IPS-20b (cell line): ENCODE measurements around the gene CHTOP.
"Not testable (repeated sequence)": the region's sequence is repeated elsewhere in the genome, so short reads cannot be mapped to it uniquely, and the experiment has no call there.

Experiments
- H3K27ac ChIP-seq: one replicate; pipeline ENCODE4 v1.5.1; 2013; ENCODE audit warnings: low read length
- H3K27me3 ChIP-seq: 2 replicates; pipeline ENCODE4 v1.6.1; 2013; ENCODE audit warnings: mild to moderate bottlenecking, low read length, inconsistent platforms; ENCODE audit not compliant: insufficient read depth
- H3K36me3 ChIP-seq: 2 replicates; pipeline ENCODE4 v1.6.1; 2013; ENCODE audit warnings: low read depth, mild to moderate bottlenecking, inconsistent platforms, low read length, moderate library complexity; ENCODE audit not compliant: insufficient read depth
- H3K4me1 ChIP-seq: 2 replicates; pipeline ENCODE4 v1.6.1; 2013; ENCODE audit warnings: mild to moderate bottlenecking, control low read depth, inconsistent platforms, low read length, moderate library complexity; ENCODE audit not compliant: insufficient read depth
- H3K4me3 ChIP-seq: 2 replicates; pipeline ENCODE4 v1.5.1; 2013; ENCODE audit warnings: mild to moderate bottlenecking, low read length, inconsistent platforms
- H3K9ac ChIP-seq: 2 replicates; pipeline ENCODE4 v1.6.1; 2013; ENCODE audit warnings: low read depth, mild to moderate bottlenecking, inconsistent platforms, low read length, moderate library complexity
- H3K9me3 ChIP-seq: 2 replicates; pipeline ENCODE4 v1.6.1; 2013; ENCODE audit warnings: mild to moderate bottlenecking, low read depth, low read length, inconsistent platforms; ENCODE audit not compliant: insufficient read depth

CHTOP gene

DNA sequence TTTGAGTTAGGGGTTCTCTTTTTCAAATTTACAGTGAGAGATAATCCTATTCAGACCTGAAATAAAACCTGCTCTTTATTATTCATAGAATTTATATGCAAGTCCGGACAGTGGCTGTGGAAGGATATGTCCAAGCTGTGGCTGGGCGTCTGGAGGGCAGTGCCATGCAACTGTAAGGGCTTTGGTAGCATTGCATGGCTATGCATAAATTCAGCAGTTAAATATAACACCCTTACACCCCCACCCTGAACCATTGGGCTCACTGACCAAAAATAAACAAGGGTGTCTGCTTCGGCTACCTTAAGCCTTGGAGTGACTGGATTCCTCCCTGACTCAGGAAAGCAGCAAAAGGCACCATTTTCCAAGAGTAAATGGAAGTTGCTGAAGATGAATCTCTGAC is 5.4 kb downstream of the CHTOP start:
- Histone ChIP-seq H3K36me3 (peaks cover 88% of the 10 kb centered on the region), H3K27ac (no peak overlapping the region), H3K4me3 (no peak overlapping the region), H3K27me3 (no peaks in the 10 kb centered on the region), H3K9ac (no peak overlapping the region), H3K4me1 (no peaks in the 10 kb centered on the region), H3K9me3 (no peaks in the 10 kb centered on the region)

DNA sequence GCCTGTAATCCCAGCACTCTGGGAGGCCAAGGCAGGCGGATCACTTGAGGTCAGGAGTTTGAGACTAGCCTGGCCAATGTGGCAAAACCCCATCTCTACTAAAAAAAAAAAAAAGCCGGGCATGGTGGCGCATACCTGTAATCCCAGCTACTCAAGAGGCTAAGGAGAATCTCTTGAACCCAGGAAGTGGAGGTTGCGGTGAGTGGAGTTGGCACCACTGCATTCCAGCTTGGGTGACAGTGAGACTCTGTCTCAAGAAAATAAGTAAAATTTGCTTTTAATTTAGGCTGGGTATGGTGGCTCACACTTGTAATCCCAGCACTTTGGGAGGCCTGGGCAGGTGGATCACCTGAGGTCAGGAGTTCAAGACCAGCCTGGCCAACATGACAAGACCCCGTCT is 6.3 kb downstream of the CHTOP start:
- peaks cover 97% of the 10 kb centered on the region for H3K36me3 ChIP-seq
- H3K9ac ChIP-seq, H3K4me3 ChIP-seq, H3K9me3 ChIP-seq, H3K27me3 ChIP-seq, H3K4me1 ChIP-seq, H3K27ac ChIP-seq: not testable (repeated sequence)

DNA sequence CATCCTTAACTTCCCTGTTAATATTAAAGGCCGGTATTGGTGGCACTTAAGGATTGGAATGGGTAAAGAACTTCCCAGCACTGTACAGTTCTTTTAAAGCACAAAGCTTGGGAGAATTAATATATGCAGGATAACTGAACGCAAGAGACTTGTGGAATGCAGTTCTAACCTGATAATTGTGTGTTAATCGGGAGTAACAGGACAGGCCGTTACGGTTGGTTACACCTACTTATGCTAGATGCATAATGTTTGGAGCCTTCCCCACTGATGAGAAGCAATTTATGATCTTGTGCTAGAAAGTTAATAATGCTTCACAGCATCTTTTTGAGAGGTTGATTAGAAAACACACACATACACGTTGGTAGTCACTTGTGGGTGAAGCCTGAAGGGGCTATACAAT is 7.0 kb downstream of the CHTOP start:
- Histone ChIP-seq H3K4me1 (no peaks in the 10 kb centered on the region), H3K9ac (no peak overlapping the region), H3K9me3 (no peaks in the 10 kb centered on the region), H3K27ac (no peak overlapping the region), H3K4me3 (no peak overlapping the region), H3K36me3 (peaks cover 100% of the 10 kb centered on the region), H3K27me3 (no peaks in the 10 kb centered on the region)

DNA sequence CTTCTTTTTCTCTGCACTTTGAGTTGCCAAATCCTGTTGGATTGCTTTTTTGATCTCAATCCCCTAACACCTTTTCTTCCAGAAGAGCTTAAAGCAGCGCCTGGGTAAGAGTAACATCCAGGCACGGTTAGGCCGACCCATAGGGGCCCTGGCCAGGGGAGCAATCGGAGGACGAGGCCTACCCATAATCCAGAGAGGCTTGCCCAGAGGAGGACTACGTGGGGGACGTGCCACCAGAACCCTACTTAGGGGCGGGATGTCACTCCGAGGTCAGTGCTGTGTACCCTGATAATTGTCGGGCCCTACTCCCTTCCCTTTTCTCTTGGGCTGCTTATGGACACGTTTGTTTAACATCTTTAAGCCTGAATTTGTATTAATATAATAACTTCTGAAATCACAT is 8.3 kb downstream of the CHTOP start:
- Histone ChIP-seq H3K27me3 (no peaks in the 10 kb centered on the region), H3K9me3 (no peaks in the 10 kb centered on the region), H3K4me3 (no peak overlapping the region), H3K36me3 (peaks cover 97% of the 10 kb centered on the region), H3K4me1 (no peaks in the 10 kb centered on the region), H3K27ac (no peak overlapping the region), H3K9ac (no peak overlapping the region)

DNA sequence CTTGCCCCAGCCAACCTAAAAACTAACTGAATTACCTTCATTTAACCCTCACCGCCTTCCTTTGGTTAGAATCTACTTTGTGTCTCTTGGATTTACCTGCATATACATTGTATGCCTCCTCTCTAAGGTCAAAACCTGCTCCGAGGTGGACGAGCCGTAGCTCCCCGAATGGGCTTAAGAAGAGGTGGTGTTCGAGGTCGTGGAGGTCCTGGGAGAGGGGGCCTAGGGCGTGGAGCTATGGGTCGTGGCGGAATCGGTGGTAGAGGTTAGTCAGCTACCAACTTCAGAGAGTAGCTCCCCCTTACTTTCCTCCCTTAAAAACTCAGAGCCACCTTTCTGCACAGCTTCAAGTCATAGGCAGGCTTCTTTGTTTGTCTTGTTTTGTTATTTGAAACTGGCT is 9.2 kb downstream of the CHTOP start:
- H3K27me3 ChIP-seq: no peaks in the 10 kb centered on the region
- no peak overlapping the region for H3K27ac ChIP-seq
- H3K9ac ChIP-seq: no peak overlapping the region
- H3K4me3 ChIP-seq: no peak overlapping the region
- H3K36me3 ChIP-seq: peaks cover 87% of the 10 kb centered on the region
- no peaks in the 10 kb centered on the region for H3K9me3 ChIP-seq
- H3K4me1 ChIP-seq: no peaks in the 10 kb centered on the region

DNA sequence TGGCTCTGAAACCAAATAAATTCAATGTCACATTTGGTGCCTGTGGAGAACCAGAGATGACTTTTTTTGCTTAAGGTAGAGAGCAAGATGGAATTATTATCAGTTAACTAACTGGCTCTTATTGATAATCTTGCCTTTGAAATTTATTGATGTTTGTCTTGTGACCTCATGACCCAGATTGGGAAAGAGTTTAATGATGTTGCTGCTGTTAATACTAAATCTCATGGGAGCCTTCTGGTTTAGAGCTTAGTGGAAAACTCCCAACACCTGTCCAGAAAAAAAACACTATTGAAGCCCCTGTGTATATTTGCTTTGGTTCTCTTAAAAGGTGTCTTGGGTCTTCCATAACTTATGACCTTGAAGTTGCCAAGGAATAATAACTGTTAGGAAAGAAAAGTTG is 9.9 kb downstream of the CHTOP start:
- no peak overlapping the region for H3K4me3 ChIP-seq
- H3K27ac ChIP-seq: no peak overlapping the region
- no peaks in the 10 kb centered on the region for H3K4me1 ChIP-seq
- H3K27me3 ChIP-seq: no peaks in the 10 kb centered on the region
- H3K36me3 ChIP-seq: peaks cover 80% of the 10 kb centered on the region
- no peak overlapping the region for H3K9ac ChIP-seq
- no peaks in the 10 kb centered on the region for H3K9me3 ChIP-seq

DNA sequence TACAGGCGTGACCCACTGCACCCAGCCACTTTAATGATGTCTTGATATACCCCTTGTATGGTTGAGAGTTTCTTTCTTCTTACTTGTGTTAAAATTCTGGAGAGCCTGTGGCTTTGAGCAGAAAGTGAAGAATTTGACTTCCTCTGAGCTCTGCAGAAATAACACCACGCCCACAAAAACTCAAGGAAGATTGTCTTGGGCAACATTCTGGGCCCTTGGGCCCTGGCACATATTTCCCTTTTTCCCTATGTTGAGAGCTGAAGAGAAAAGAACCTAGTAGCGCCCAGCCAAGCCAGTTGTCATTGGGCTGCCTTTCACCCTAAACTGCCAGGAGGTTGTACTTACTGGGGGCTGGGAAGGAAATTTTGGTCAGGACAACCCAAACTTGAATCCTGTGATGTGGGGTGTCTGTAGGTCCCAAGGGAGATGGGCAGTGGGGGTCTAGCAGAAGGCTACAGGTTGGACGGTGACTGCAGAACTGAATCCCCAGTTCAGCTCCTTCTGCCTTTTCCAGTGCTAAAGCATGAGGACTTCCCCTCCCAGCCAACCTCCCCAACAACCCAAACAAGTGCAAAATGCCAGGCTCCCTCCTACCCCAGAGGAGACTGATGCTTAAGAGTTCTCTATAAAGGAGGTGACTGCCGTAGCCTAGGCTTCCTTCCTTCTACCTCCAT is 12.9 kb downstream of the CHTOP start:
- Histone ChIP-seq H3K27me3 (no peaks in the 10 kb centered on the region), H3K9me3 (no peaks in the 10 kb centered on the region), H3K9ac (no peak overlapping the region), H3K27ac (no peak overlapping the region), H3K36me3 (peaks cover 50% of the 10 kb centered on the region), H3K4me1 (no peaks in the 10 kb centered on the region), H3K4me3 (no peak overlapping the region)

DNA sequence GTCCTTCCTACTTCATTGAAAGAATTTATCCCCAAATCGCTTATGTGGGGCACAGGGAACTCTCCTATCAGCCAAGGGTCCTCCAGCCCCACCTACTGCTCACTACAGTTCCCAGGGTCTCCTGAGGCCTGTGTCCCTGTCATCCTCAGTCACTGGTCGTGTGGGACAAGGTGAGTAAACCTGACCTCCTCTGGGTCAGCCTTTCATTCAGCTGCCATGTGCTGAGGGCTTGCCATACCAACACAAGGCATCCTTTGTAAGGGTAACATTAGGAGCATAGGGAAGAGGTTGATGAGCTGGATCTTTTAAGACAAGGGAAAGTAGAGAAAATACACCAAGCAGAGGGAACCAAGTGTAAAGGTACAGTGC is 13.5 kb downstream of the CHTOP start:
- Histone ChIP-seq H3K36me3 (peaks cover 45% of the 10 kb centered on the region), H3K9ac (no peak overlapping the region), H3K4me1 (no peaks in the 10 kb centered on the region), H3K27ac (no peak overlapping the region), H3K4me3 (no peak overlapping the region), H3K9me3 (no peaks in the 10 kb centered on the region), H3K27me3 (no peaks in the 10 kb centered on the region)

DNA sequence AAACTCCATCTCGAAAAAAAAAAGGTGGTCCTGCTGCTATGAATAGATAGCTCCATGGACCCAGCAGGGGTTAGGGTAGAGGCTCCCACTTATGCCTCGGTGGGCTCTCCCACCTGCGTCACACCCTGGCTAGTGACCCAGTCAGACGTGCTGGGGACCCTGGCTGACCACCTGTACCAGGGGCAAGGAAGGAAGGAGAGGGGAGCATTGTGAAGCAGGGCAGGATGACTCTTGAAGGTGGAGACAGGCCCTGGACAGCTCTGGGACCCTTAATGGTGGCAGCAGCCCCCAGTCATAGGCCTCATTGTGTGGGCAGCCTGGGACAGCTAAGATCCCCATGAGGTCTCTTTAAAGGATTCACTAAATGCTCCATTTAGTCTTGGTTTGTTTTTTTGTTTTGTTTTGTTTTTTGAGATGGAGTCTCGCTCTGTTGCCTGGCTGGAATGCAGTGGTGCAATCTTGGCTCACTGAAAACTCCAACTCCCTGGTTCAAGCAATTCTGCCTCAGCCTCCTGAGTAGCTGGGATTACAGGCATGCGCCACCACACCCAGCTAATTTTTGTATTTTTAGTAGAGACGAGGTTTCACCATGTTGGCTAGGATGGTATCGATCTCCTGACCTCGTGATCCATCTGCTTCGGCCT is 14.3 kb downstream of the CHTOP start:
- H3K27me3 ChIP-seq: no peaks in the 10 kb centered on the region
- no peak overlapping the region for H3K4me3 ChIP-seq
- no peaks in the 10 kb centered on the region for H3K9me3 ChIP-seq
- no peak overlapping the region for H3K27ac ChIP-seq
- H3K36me3 ChIP-seq: peaks cover 37% of the 10 kb centered on the region
- H3K4me1 ChIP-seq: no peaks in the 10 kb centered on the region
- H3K9ac ChIP-seq: no peak overlapping the region

DNA sequence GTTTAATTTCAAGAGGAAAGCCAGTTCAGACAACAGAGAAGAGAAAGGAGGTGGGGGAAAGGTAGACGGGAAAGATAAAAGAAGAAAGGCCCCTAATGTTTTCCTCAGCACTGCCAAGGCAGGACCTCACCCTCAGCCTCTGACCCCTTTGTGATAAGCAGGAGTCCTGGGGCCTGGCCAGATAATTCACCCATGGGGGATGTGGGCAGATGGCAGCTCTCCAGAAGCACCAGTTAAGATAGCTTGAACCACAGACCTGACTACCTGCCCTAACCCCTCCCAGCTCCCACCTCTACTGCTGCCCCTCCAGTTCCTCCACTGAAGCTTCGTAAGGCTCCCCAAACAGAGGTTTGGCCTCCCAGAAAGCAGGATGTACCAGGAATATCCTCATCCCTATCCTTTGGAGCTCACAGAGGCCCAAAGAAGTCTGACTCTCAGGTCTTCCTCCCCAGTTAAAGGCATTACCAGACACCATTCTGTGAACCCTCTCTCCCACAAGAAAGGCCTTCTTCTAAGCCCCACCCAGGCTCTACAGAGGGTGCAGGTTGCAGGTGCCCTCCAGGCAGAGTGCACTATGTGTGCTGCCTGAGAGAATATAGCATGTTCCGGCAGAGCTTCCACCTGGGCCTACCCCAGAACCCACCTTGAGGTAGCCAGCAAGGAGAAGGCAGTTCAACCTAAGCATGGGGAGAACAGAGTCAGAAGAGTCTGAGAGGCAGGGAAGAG is 15.4 kb downstream of the CHTOP start:
- H3K9ac ChIP-seq: no peak overlapping the region

DNA sequence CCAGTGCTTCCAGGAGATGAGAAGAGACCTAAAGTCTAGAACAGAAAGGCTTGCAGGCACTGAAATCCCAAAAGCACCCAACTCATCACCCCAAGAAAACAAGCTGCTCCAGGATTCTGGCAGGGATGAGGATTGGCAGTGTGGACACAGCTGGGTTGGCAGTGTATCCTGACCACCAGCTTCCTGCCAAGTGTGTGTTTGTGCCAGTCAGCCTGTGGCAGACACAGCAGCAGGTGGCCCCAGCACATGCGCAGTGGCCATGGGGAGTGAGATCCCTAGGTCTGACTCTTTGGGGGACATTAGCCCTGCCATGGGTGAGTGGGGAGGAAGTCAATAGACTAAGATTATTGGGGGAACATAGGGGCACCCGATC is 16.0 kb downstream of the CHTOP start:
- Histone ChIP-seq H3K36me3 (peaks cover 20% of the 10 kb centered on the region), H3K9ac (no peak overlapping the region), H3K4me3 (no peak overlapping the region), H3K27ac (no peak overlapping the region), H3K9me3 (no peaks in the 10 kb centered on the region), H3K4me1 (no peaks in the 10 kb centered on the region), H3K27me3 (no peaks in the 10 kb centered on the region)

More for the DNA sequence above, 15.4 kb downstream of the CHTOP start:
- Histone ChIP-seq H3K36me3 (peaks cover 25% of the 10 kb centered on the region), H3K27me3 (no peaks in the 10 kb centered on the region), H3K27ac (no peak overlapping the region), H3K9me3 (no peaks in the 10 kb centered on the region), H3K4me3 (no peak overlapping the region), H3K4me1 (no peaks in the 10 kb centered on the region)

DNA sequence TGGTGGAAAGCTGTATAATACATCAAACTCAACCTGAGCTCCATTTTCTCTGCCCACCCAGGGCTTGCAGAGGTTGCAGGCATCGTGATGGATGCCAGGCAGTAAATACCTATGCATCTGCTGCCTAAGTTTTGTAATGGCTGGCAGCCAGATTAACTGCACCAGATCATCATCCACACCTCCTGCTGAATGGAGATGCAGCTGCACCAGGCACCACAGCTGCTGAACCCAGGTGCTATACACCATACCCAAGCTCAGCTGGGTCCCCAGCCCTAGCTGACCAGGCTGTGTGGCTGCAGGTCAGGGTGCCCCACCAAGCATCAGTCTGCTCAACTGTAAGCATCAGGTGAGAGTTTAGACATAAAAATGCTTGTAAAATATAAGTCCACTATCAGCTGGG is 17.9 kb downstream of the CHTOP start:
- Histone ChIP-seq H3K27ac (no peak overlapping the region), H3K9ac (no peak overlapping the region), H3K27me3 (no peaks in the 10 kb centered on the region), H3K9me3 (no peaks in the 10 kb centered on the region), H3K4me3 (no peak overlapping the region), H3K4me1 (no peaks in the 10 kb centered on the region), H3K36me3 (peaks cover under 1% of the 10 kb centered on the region; the same call in 1 of the 2 replicates)
